ENCODE measurements around the gene MYH9. TPM values are rescaled to one million over a fixed set of nuclear protein-coding genes. Genes with fewer than 3 reads are reported as not detected.
"Not testable (repeated sequence)": the region's sequence is repeated elsewhere in the genome, so short reads cannot be mapped to it uniquely, and the experiment has no call there.

Gene MYH9
- total RNA-seq, 4 donors from 2014 or later, result 284 to 323 (median 294) TPM

- Histone ChIP-seq H3K9me3 (no peaks in the 10 kb centered on the region), H3K36me3 (peaks cover 91% of the 10 kb centered on the region), H3K4me3 (no peak overlapping the region), H3K4me1 (peaks cover 9% of the 10 kb centered on the region), H3K27me3 (no peaks in the 10 kb centered on the region), H3K27ac (no peak overlapping the region)
- TF ChIP-seq CTCF (IDR thresholded peaks at IDR 0.05) (no peak), POLR2A (IDR thresholded peaks at IDR 0.05) (no peak), EP300 (IDR thresholded peaks at IDR 0.05) (no peak), POLR2AphosphoS5 (IDR thresholded peaks at IDR 0.05) (no peak)
- 82% methylated on average over 21 of the region's 29 CpGs for WGBS
- no peak for DNase-seq (ENCODE audit: low spot score in 2 of 2)
Observed at GRCh38 chr22:36291831-36292740, 95.7 kb downstream of the MYH9 start.

- WGBS, result 98% methylated on average over 8 of the region's 40 CpGs
- H3K27ac ChIP-seq, result not testable (repeated sequence)
- peaks cover 91% of the 10 kb centered on the region for H3K36me3 ChIP-seq
Observed at GRCh38 chr22:36290391-36291075, 97.2 kb downstream of the MYH9 start.

GRCh38 chr22:36289948-36290371 lies 97.8 kb downstream of the MYH9 start:
- peaks cover 23% of the 10 kb centered on the region for H3K4me1 ChIP-seq
- H3K27me3 ChIP-seq; H3K9me3 ChIP-seq; DNase-seq (ENCODE audit: low spot score in 2 of 2); H3K4me3 ChIP-seq; H3K27ac ChIP-seq: not testable (repeated sequence)
- 89% methylated on average over 11 of the region's 11 CpGs for WGBS
- H3K36me3 ChIP-seq, result peaks cover 91% of the 10 kb centered on the region

More at GRCh38 chr22:36290391-36291075, 97.2 kb downstream of the MYH9 start:
- H3K27me3 ChIP-seq; H3K4me3 ChIP-seq; DNase-seq (ENCODE audit: low spot score in 2 of 2); H3K9me3 ChIP-seq: not testable (repeated sequence)
- peaks cover 23% of the 10 kb centered on the region for H3K4me1 ChIP-seq

GRCh38 chr22:36289406-36289870 lies 98.3 kb downstream of the MYH9 start:
- peaks cover 91% of the 10 kb centered on the region for H3K36me3 ChIP-seq
- H3K27ac ChIP-seq, result no peak overlapping the region
- H3K4me3 ChIP-seq, result no peak overlapping the region
- no peak for DNase-seq (ENCODE audit: low spot score in 2 of 2)
- no peaks in the 10 kb centered on the region for H3K27me3 ChIP-seq
- H3K9me3 ChIP-seq, result no peaks in the 10 kb centered on the region
- peaks cover 23% of the 10 kb centered on the region for H3K4me1 ChIP-seq
- WGBS, result 85% methylated on average over 7 of the region's 7 CpGs
- TF ChIP-seq CTCF (IDR thresholded peaks at IDR 0.05) (no peak), POLR2A (IDR thresholded peaks at IDR 0.05) (no peak), POLR2AphosphoS5 (IDR thresholded peaks at IDR 0.05) (no peak), EP300 (IDR thresholded peaks at IDR 0.05) (no peak)

- Histone ChIP-seq H3K27ac (no peak overlapping the region), H3K4me1 (peaks cover 23% of the 10 kb centered on the region), H3K27me3 (no peaks in the 10 kb centered on the region), H3K4me3 (no peak overlapping the region), H3K36me3 (peaks cover 91% of the 10 kb centered on the region), H3K9me3 (no peaks in the 10 kb centered on the region)
- no peak for DNase-seq (ENCODE audit: low spot score in 2 of 2)
- TF ChIP-seq POLR2A (IDR thresholded peaks at IDR 0.05) (no peak), POLR2AphosphoS5 (IDR thresholded peaks at IDR 0.05) (no peak), CTCF (IDR thresholded peaks at IDR 0.05) (no peak), EP300 (IDR thresholded peaks at IDR 0.05) (no peak)
- WGBS, result 93% methylated on average over 32 of the region's 33 CpGs
Observed at GRCh38 chr22:36288571-36289405, 99.0 kb downstream of the MYH9 start.
